ENCODE results near the gene CDC42EP2.

Gene CDC42EP2

DNA sequence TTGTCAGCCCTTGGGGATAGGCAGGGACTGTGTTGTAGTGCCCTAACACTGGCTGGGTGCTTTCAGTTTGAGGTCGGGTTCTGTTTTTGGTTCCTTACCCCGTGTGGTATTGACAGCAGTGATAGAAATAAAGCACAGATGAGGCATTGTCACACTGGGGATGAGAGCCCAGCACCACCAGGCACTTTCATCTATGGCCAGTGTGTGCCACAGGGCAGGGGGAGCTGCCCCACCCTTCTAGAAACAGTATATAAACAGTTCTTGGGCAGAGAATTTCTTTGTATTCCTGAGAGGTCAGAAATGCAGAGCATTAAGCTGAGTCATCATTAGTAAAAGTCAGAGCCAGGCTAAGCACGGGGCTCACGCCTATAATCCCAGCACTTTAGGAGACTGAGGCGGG lies 23.1 kb upstream of the CDC42EP2 start:
- no peaks in the 10 kb centered on the region for H3K4me1 Mint-ChIP-seq
- ATAC-seq: no peak
- no peak overlapping the region for H3K4me3 Mint-ChIP-seq
- H3K27ac Mint-ChIP-seq: peak overlapping the region; percentile 64
- no peaks in the 10 kb centered on the region for H3K9me3 Mint-ChIP-seq
- DNase-seq (ENCODE audit: low spot score in 2 of 2): no peak
- H3K36me3 Mint-ChIP-seq: peaks cover 100% of the 10 kb centered on the region

- no peaks in the 10 kb centered on the region for H3K4me1 Mint-ChIP-seq
- H3K9me3 Mint-ChIP-seq: no peaks in the 10 kb centered on the region
- no peak overlapping the region for H3K4me3 Mint-ChIP-seq
- H3K27ac Mint-ChIP-seq: no peak overlapping the region
- DNase-seq (ENCODE audit: low spot score in 2 of 2) (no peak), ATAC-seq (no peak)
- peaks cover 100% of the 10 kb centered on the region for H3K36me3 Mint-ChIP-seq
Measured at GRCh38 chr11:65292890-65293289, 21.8 kb upstream of the CDC42EP2 start.

- ATAC-seq (no peak), DNase-seq (ENCODE audit: low spot score in 2 of 2) (no peak)
- no peaks in the 10 kb centered on the region for H3K9me3 Mint-ChIP-seq
- no peak overlapping the region for H3K4me3 Mint-ChIP-seq
- H3K36me3 Mint-ChIP-seq: peaks cover 92% of the 10 kb centered on the region
- no peaks in the 10 kb centered on the region for H3K4me1 Mint-ChIP-seq
- peak overlapping the region; percentile 62 for H3K27ac Mint-ChIP-seq
Measured at GRCh38 chr11:65293909-65294381, 20.7 kb upstream of the CDC42EP2 start.

DNA sequence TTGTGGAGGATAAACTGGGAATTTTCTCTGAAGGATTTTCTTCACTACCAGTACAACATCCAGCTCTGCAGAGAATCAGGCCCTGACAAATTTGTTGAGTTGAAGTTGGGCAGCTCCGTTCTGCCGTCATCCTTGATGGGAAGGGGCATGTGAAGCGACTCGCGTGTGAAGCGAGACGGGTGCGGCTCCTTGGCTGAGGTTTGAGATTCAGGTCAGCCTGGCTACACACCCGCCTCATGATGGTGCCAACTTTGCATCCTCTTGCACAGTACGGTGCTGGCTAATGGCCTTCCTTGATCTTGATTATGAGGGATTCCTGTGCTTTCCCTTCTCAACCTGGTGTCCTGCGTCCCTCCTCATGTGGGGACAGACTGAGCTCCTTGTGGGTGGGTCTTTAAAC lies 19.7 kb upstream of the CDC42EP2 start:
- Mint-ChIP-seq H3K4me1 (no peaks in the 10 kb centered on the region), H3K4me3 (no peak overlapping the region), H3K27ac (peak overlapping the region; percentile 60), H3K9me3 (no peaks in the 10 kb centered on the region), H3K36me3 (peaks cover 81% of the 10 kb centered on the region)
- DNase-seq (ENCODE audit: low spot score in 2 of 2) (no peak), ATAC-seq (no peak)

GRCh38 chr11:65295571-65296341 lies 18.9 kb upstream of the CDC42EP2 start:
- no peaks in the 10 kb centered on the region for H3K9me3 Mint-ChIP-seq
- no peaks in the 10 kb centered on the region for H3K4me1 Mint-ChIP-seq
- DNase-seq (ENCODE audit: low spot score in 2 of 2) (no peak), ATAC-seq (no peak)
- peaks cover 74% of the 10 kb centered on the region for H3K36me3 Mint-ChIP-seq
- H3K27ac Mint-ChIP-seq: peak overlapping the region; percentile 60
- H3K4me3 Mint-ChIP-seq: no peak overlapping the region

- ATAC-seq (no peak), DNase-seq (ENCODE audit: low spot score in 2 of 2) (no peak)
- Mint-ChIP-seq H3K9me3 (no peaks in the 10 kb centered on the region), H3K27ac (no peak overlapping the region), H3K4me3 (no peak overlapping the region), H3K4me1 (no peaks in the 10 kb centered on the region), H3K36me3 (peaks cover 60% of the 10 kb centered on the region)
Measured at GRCh38 chr11:65297026-65297672, 17.5 kb upstream of the CDC42EP2 start.

DNA sequence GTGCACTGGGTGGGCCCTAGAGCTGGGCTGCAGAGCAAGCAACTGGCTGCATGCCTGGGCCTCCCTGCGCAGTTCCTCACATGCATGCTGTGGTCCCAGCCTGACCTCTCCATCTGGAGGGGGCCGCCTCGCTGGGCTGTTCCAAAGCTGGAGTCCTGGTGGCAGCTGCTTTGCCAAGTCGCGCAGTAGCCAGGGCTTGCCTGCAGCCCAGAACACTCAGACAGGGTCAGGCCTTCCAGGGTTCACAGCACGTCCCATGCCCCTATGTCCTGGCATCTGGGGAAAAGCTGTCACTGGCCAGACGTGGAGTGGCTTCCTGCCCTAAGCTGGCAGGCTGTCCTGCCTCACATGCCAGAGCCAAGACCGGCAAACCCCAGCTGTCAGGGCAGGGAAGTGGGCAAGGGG lies 16.5 kb upstream of the CDC42EP2 start:
- Mint-ChIP-seq H3K4me3 (no peak overlapping the region), H3K36me3 (peaks cover 50% of the 10 kb centered on the region), H3K4me1 (no peaks in the 10 kb centered on the region), H3K9me3 (no peaks in the 10 kb centered on the region), H3K27ac (no peak overlapping the region)
- ATAC-seq (no peak), DNase-seq (ENCODE audit: low spot score in 2 of 2) (no peak)

- ATAC-seq (no peak), DNase-seq (ENCODE audit: low spot score in 2 of 2) (no peak)
- Mint-ChIP-seq H3K27ac (no peak overlapping the region), H3K36me3 (peaks cover 44% of the 10 kb centered on the region), H3K4me3 (no peak overlapping the region), H3K4me1 (no peaks in the 10 kb centered on the region), H3K9me3 (no peaks in the 10 kb centered on the region)
Measured at GRCh38 chr11:65298655-65299179, 15.9 kb upstream of the CDC42EP2 start.

DNA sequence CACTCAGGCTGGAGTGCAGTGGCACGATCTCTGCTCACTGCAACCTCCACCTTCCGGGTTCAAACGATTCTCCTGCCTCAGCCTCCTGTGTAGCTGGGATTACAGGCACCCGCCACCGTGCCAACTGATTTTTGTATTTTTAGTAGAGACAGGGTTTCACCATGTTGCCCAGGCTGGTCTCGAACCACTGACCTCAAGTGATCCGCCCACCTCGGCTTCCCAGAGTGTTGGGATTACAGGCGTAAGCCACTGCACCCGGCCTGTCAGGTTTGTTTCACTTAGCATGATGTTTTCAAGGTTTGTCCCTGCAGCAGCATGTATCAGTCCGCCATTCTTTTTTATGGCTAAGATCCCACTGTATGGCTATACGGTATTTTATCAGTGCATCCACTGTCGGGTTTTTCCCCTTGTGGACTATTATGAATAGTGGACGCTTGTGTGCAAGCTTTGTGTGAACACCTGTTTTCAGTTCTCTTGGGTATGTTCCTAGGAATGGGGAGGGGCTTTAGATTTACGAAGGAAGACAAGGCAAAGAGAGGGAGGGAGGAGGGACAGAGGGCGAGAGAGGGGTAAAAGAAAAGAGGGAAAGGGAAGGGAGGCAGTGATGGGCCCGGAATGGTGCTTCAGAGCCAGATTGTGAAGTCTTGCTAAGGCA lies 13.9 kb upstream of the CDC42EP2 start:
- no peaks in the 10 kb centered on the region for H3K9me3 Mint-ChIP-seq
- H3K27ac Mint-ChIP-seq: no peak overlapping the region
- H3K4me1 Mint-ChIP-seq: no peaks in the 10 kb centered on the region
- ATAC-seq: no peak
- H3K4me3 Mint-ChIP-seq: no peak overlapping the region
- H3K36me3 Mint-ChIP-seq: peaks cover 30% of the 10 kb centered on the region
- no peak for DNase-seq (ENCODE audit: low spot score in 2 of 2)

DNA sequence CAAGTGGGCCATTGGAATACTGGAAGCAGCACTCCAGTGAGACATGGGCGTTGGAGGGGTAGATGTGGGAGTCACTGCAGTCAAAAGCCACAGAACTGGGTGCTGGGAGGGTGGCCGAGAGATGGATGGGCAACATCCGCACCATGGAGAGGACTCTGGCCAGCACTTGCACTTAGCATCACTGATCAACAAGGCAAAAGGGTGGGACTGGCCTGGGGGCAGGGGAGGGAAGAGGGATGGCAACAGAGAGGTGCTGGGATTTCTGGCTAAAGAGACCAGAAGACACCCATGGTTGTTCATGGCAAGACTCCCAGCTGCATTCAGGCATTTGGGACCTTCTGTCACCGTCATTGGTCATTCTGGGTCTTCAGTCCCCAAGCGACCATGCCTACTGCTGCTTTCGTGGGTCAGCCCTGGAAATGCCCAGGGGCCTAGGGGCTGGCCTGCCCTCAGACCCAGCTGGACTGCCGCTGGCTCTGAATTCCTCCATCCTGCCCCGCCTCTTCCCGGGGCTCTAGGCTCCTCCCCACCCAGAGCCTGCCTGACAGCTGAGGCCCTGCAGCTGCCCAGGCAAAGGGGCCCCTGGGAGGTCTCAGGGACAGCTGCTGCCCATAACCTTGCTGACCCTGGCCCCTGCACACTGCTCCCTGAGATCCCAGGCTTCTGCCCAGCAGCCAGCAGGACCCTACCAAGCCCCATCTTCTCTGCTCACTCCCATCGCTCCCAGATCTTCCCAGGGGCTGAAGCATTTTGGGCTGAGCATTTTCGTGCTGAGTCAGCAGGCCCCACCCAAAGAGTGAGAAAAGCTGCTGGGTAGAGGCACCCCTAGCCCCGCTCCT lies 13.0 kb upstream of the CDC42EP2 start:
- Mint-ChIP-seq H3K4me3 (no peak overlapping the region), H3K4me1 (no peaks in the 10 kb centered on the region), H3K27ac (peak overlapping the region; percentile 17), H3K36me3 (peaks cover 24% of the 10 kb centered on the region), H3K9me3 (no peaks in the 10 kb centered on the region)
- ATAC-seq: peak; percentile 11
- no peak for DNase-seq (ENCODE audit: low spot score in 2 of 2)

DNA sequence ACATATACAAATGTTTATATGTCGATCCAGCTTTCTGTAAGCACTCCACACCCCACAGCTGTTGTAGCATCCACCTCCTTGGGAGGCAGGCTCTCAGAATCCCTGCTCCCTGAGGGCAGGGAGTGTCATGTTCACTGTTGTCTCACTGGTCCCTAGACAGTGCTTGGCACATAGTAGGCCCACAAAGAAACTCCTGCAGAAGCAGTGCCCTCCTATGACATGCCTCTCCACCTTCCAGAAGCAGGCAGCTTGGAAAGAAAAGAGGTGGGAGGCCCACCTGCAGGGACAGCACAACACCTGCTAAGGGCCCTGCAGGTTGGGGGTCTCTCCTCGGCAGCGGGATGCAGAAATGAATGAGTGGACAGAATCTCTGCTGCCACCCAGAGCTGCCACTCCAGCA lies 11.1 kb upstream of the CDC42EP2 start:
- Mint-ChIP-seq H3K4me3 (no peak overlapping the region), H3K27ac (peak overlapping the region; percentile 57), H3K9me3 (no peaks in the 10 kb centered on the region), H3K36me3 (peaks cover 15% of the 10 kb centered on the region), H3K4me1 (no peaks in the 10 kb centered on the region)
- DNase-seq (ENCODE audit: low spot score in 2 of 2) (no peak), ATAC-seq (no peak)

DNA sequence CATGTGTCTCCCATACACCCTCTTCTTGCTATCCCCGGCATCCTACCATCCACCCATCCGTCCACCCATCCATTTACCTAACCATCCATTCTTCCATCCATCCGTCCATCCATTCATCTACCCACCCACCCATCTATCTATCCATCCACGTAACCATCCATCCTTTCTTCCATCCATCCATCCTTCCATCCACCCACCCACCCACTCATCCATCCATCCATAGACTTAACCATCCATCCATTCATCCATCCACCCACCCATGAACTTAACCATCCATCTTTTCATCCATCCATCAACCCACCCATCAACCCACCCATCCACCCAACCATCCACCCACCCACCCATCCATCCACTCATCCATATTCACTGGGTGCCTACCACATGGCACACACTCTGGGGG lies 10.6 kb upstream of the CDC42EP2 start:
- H3K4me1 Mint-ChIP-seq: no peaks in the 10 kb centered on the region
- no peak overlapping the region for H3K4me3 Mint-ChIP-seq
- H3K9me3 Mint-ChIP-seq: no peaks in the 10 kb centered on the region
- peaks cover 15% of the 10 kb centered on the region for H3K36me3 Mint-ChIP-seq
- no peak for ATAC-seq
- peak overlapping the region; percentile 57 for H3K27ac Mint-ChIP-seq
- no peak for DNase-seq (ENCODE audit: low spot score in 2 of 2)

- ATAC-seq: no peak
- Mint-ChIP-seq H3K9me3 (no peaks in the 10 kb centered on the region), H3K4me3 (no peak overlapping the region), H3K36me3 (peaks cover 15% of the 10 kb centered on the region), H3K4me1 (no peaks in the 10 kb centered on the region), H3K27ac (no peak overlapping the region)
- no peak for DNase-seq (ENCODE audit: low spot score in 2 of 2)
Measured at GRCh38 chr11:65304613-65305012, 10.1 kb upstream of the CDC42EP2 start.

GRCh38 chr11:65305501-65306268 lies 9.0 kb upstream of the CDC42EP2 start:
- H3K27ac Mint-ChIP-seq: no peak overlapping the region
- H3K4me1 Mint-ChIP-seq: no peaks in the 10 kb centered on the region
- H3K36me3 Mint-ChIP-seq: peaks cover 15% of the 10 kb centered on the region
- no peaks in the 10 kb centered on the region for H3K9me3 Mint-ChIP-seq
- no peak overlapping the region for H3K4me3 Mint-ChIP-seq
- no peak for DNase-seq (ENCODE audit: low spot score in 2 of 2)
- no peak for ATAC-seq
